ENCODE measurements around the gene XYLT2. TPM values are rescaled to one million over a fixed set of nuclear protein-coding genes. Genes with fewer than 3 reads are reported as not detected.

XYLT2 gene
- total RNA-seq, 1 donor from 2014 or later, result 51.3 TPM

DNA sequence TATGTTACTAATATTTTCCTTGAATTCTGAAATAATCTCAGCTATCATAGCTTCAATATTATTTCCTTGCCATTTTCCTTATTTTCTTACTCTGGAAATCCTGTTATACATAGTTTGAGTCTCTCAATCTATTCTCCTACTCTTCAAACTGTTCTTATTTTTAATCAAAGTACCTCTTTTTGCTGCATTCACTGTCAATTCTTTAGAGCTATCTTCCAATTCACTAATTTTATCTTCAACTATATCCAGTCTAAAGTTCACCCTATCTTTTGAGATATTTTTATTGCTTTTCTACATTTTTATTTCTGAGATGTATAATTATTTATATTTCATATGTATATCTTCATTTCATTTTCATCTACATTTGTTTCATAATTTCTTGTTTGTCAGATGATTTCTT, 7.3 kb upstream of the XYLT2 start:
- Histone ChIP-seq H3K4me3 (no peak overlapping the region), H3K4me1 (no peaks in the 10 kb centered on the region), H3K27ac (no peak overlapping the region), H3K27me3 (no peaks in the 10 kb centered on the region), H3K36me3 (no peaks in the 10 kb centered on the region), H3K9me3 (no peaks in the 10 kb centered on the region)
- TF ChIP-seq, protein P1, sequence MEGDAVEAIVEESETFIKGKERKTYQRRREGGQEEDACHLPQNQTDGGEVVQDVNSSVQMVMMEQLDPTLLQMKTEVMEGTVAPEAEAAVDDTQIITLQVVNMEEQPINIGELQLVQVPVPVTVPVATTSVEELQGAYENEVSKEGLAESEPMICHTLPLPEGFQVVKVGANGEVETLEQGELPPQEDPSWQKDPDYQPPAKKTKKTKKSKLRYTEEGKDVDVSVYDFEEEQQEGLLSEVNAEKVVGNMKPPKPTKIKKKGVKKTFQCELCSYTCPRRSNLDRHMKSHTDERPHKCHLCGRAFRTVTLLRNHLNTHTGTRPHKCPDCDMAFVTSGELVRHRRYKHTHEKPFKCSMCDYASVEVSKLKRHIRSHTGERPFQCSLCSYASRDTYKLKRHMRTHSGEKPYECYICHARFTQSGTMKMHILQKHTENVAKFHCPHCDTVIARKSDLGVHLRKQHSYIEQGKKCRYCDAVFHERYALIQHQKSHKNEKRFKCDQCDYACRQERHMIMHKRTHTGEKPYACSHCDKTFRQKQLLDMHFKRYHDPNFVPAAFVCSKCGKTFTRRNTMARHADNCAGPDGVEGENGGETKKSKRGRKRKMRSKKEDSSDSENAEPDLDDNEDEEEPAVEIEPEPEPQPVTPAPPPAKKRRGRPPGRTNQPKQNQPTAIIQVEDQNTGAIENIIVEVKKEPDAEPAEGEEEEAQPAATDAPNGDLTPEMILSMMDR (IDR thresholded peaks at IDR 0.05), result no peak
- intact Hi-C loops (cut with DNase I), result no loop called here
- DNase-seq (ENCODE audit: low spot score in 2 of 2), result no peak

DNA sequence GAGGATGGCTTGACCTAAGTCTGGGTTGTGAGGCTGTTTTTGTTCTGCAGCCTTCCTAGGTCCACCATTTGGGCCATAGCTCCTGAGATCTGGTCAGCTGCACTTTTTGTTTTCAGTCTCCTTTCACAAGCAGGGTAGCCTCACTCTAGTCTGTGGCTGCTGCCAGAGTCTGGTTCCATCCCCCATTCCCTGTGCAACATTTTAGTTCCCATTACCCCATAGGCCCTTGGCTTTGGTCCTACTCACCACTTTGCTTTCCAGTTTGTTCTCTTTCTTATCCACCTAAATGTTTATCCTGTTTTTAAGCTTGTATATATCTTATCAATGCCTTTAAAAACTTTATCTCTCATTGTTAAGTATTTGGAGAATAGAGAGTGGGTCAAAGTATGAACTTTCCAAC, 6.5 kb upstream of the XYLT2 start:
- H3K9me3 ChIP-seq, result no peaks in the 10 kb centered on the region
- intact Hi-C loops (cut with DNase I), result no loop called here
- DNase-seq (ENCODE audit: low spot score in 2 of 2), result no peak
- no peak overlapping the region for H3K27ac ChIP-seq
- no peak overlapping the region for H3K4me3 ChIP-seq
- no peaks in the 10 kb centered on the region for H3K27me3 ChIP-seq
- TF ChIP-seq, protein P1 (IDR thresholded peaks at IDR 0.05), result no peak
- H3K4me1 ChIP-seq, result no peaks in the 10 kb centered on the region
- H3K36me3 ChIP-seq, result no peaks in the 10 kb centered on the region

DNA sequence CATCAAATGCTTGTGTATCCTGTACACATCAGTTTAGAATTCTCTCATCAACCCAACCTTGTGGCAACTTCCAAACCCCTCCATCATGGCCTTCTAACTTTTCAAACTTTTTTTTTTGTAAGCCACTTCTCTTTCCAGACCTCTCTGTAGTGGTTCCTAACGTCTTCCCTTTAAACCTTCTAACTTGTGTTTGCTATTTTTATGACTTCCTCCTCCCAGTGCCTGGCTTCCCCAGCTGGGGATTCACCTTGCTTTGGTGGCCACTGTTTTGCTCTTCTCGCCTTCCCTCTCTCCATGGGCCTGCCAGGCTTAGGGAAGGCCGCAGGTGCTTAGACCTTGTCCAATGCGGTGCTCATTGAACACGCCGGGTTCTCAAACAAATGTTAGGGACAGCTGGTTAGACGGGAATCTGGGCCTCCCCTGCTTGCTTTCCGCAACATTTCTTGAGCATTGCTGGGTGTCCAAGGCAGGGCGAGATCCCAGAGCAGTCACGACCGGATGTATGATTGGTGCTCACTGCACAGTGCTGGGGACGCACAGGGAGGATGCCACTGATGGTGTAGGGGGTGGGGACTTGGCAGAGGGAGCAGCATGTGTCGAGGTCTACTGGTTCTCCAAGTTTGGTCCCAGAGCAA, 1.1 kb upstream of the XYLT2 start:
- H3K27ac ChIP-seq, result no peak overlapping the region

DNA sequence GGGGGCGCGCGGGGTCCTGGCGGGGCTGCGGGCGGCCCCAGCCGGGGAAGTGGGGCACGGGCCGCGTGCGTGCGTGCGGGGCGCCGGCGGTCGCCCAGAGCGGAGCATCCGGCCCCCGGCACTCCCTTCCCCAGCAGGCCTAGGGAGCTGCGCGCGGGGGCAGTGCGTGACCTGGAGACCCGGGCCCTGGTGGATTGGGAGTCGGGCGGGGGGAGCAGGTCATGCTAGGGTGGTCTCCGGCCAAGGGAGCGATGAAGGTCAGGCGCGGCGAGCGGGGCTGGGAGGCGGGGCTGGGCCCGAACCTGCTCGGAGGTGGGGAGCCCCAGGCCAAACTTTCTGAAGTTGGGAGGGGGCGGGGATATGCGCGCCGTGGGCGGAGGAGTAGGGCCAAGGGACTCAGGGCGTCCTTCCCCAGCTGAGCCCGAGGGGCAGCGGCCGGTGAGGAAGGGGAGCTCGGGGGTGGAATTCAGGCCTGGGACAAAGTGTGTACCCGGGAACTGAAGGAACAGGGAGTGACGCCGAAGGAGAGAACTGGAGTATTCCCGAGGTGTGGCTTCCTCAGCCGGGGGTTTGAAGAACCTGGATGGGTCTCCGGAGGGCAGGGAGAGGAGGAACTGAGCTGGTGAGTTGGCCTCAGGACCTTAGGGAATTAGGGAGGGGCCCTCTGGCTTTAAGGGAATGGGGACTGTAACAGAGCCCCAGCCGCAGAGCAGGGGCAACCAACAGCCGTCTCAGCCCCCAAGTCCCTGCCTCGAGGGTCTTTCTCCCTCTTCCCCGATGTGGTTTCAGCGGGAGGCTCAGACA, 589 bp downstream of the XYLT2 start:
- Histone ChIP-seq H3K27ac (peak overlapping the region in 1 of 2 donors; percentile 11), H3K4me1 (peaks cover 7 to 15% of the 10 kb centered on the region in 2 donors), H3K9me3 (no peaks in the 10 kb centered on the region), H3K36me3 (no peaks in the 10 kb centered on the region), H3K4me3 (peak overlapping the region; percentile 83 to 98), H3K27me3 (no peaks in the 10 kb centered on the region)
- DNase-seq (ENCODE audit: low spot score in 2 of 2), result peak in 1 of 2 donors; percentile 71
- TF ChIP-seq, protein P1 (IDR thresholded peaks at IDR 0.05), result no peak
- intact Hi-C loops (cut with DNase I), result loop anchor here (2.0 kb wide), 1 partner anchor 26 kb away; the partner anchor contains the start of genes EME1 and MRPL27

More for the DNA sequence above, 1.1 kb upstream of the XYLT2 start:
- DNase-seq (ENCODE audit: low spot score in 2 of 2), result no peak
- TF ChIP-seq, protein P1 (IDR thresholded peaks at IDR 0.05), result no peak
- Histone ChIP-seq H3K4me3 (peak overlapping the region in 1 of 2 donors; percentile 98), H3K4me1 (peaks cover 7 to 15% of the 10 kb centered on the region in 2 donors), H3K27me3 (no peaks in the 10 kb centered on the region), H3K36me3 (no peaks in the 10 kb centered on the region), H3K9me3 (no peaks in the 10 kb centered on the region)
- intact Hi-C loops (cut with DNase I), result no loop called here

DNA sequence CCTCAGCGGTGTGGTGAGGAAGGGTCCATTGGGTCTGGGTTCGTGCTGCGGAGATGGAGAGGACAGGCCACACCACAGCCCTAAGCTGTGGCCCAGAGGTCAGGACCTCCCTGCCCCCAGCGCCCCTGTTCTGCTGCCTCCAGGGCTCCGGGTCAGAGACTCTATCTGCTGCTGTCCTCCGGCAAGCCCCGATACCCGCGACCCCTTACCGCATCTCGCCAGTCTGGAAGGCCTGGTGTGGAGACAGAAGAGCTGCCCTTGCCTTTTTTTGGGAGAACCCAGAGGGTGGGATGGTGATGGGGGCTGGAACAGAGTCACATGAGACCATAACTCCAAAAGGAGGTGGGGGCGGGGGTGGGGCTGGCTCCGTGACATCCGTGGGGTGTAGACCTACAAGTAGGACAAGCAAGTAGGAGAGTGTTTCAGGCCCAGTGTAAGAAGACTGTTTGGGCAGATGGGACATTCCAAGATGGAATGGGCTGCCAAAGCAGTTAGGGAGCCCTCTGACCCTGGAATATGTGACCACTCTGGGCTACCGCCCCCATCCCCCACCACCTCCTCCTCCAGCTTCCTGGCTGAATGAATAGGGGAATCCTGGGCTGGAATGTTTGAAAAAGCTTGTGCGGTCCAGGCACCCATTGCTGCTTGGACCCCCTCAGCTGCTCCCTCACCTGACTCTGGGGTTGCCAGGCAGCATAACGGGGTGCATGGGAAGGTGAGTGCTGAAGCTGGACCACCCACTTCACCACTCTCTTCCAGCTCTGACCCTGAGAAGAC, 1.4 kb downstream of the XYLT2 start:
- DNase-seq (ENCODE audit: low spot score in 2 of 2), result no peak

More for the DNA sequence above, 1.4 kb downstream of the XYLT2 start:
- Histone ChIP-seq H3K9me3 (no peaks in the 10 kb centered on the region), H3K4me1 (peaks cover 7 to 15% of the 10 kb centered on the region in 2 donors), H3K27ac (peak overlapping the region in 1 of 2 donors; percentile 11), H3K36me3 (peaks cover 0 to 3% of the 10 kb centered on the region in 2 donors), H3K27me3 (no peaks in the 10 kb centered on the region), H3K4me3 (peak overlapping the region; percentile 83 to 98)
- TF ChIP-seq, protein P1 (IDR thresholded peaks at IDR 0.05), result no peak
- intact Hi-C loops (cut with DNase I), result loop anchor here (2.0 kb wide), 1 partner anchor 25 kb away; the partner anchor contains the start of genes EME1 and MRPL27

All from ascending aorta (tissue), 2 donors.